ENCODE data around the gene KCNT1.

KCNT1 gene

GRCh38 chr9:135817951-135818717, 116.1 kb downstream of the KCNT1 start:
- no peak for DNase-seq (ENCODE audit: low read depth in 3 of 3, low spot score in 1 of 3)

GRCh38 chr9:135818718-135819475, 116.9 kb downstream of the KCNT1 start:
- DNase-seq (ENCODE audit: low read depth in 3 of 3, low spot score in 1 of 3): no peak

GRCh38 chr9:135819905-135820304, 117.9 kb downstream of the KCNT1 start:
- DNase-seq (ENCODE audit: low read depth in 3 of 3, low spot score in 1 of 3): no peak

- no peak for DNase-seq (ENCODE audit: low read depth in 3 of 3, low spot score in 1 of 3)
Measured at GRCh38 chr9:135820661-135821060, 118.7 kb downstream of the KCNT1 start.

DNA sequence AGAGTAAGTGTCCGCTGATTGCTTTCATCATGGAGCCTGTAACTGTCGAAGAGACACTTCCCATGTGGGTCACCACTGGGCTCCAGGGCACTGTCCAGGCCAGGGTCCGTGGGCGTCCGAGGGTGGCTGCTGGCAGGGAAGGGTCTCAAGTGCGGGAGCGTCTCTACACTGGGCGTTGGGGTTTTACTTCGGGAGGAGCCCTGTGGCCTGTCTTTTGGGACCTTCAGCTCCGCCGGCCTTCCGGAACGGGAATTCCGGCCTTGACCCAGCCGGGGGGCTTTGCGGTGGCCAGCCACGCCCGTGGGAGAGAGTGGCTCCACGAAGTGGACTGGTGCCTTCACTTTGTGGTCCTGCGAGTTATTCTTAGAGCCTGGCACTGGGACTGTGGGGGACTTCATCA, 119.1 kb downstream of the KCNT1 start:
- no peak for DNase-seq (ENCODE audit: low read depth in 3 of 3, low spot score in 1 of 3)

GRCh38 chr9:135821733-135822373, 119.9 kb downstream of the KCNT1 start:
- no peak for DNase-seq (ENCODE audit: low read depth in 3 of 3, low spot score in 1 of 3)

GRCh38 chr9:135822374-135822755, 120.4 kb downstream of the KCNT1 start:
- DNase-seq (ENCODE audit: low read depth in 3 of 3, low spot score in 1 of 3): no peak

DNA sequence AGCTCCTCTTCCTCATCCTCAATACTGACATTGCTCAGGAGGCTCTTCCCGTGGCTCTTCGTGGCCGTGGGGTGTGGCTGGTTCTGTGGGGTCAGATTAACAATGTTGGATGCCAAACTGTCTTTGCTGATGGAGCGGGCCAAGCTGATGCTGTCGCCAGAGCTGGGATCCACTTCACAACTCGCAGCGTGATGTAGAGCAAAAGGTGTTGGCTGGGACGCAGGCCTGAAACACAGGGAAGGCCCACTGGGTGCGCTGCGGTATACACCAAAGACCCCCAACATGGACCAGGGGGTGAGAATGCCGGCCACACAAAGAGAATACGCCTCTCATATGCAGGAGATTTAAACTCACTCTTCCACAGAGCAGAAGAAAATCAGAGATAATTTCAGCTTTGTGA, 121.1 kb downstream of the KCNT1 start:
- no peak for DNase-seq (ENCODE audit: low read depth in 3 of 3, low spot score in 1 of 3)

- DNase-seq (ENCODE audit: low read depth in 3 of 3, low spot score in 1 of 3): no peak
Measured at GRCh38 chr9:135825435-135826187, 123.6 kb downstream of the KCNT1 start.

- DNase-seq (ENCODE audit: low read depth in 3 of 3, low spot score in 1 of 3): no peak
Measured at GRCh38 chr9:135826188-135826545, 124.2 kb downstream of the KCNT1 start.

DNA sequence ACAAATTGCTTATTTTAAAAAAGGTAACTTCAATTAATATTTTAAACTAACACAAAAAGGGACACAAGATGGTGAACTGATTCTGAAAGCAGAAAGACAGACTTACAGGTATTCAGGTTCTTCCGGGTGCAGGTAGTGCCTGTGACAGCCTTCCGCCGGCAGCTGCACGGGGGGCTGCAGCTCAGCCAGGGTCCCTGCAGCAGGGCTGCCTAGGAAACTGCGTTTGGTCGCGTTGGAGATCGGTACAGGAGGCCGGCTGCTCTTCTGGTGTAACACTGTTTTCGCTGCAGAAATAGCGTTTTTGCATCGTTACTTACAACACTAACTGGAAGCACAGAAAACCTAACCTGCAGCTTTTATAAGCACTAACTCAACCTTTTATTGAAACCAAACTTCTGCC, 125.3 kb downstream of the KCNT1 start:
- DNase-seq (ENCODE audit: low read depth in 3 of 3, low spot score in 1 of 3): no peak

- DNase-seq (ENCODE audit: low read depth in 3 of 3, low spot score in 1 of 3): no peak
Measured at GRCh38 chr9:135827866-135828580, 126.0 kb downstream of the KCNT1 start.

- no peak for DNase-seq (ENCODE audit: low read depth in 3 of 3, low spot score in 1 of 3)
Measured at GRCh38 chr9:135828656-135829055, 126.7 kb downstream of the KCNT1 start.

DNA sequence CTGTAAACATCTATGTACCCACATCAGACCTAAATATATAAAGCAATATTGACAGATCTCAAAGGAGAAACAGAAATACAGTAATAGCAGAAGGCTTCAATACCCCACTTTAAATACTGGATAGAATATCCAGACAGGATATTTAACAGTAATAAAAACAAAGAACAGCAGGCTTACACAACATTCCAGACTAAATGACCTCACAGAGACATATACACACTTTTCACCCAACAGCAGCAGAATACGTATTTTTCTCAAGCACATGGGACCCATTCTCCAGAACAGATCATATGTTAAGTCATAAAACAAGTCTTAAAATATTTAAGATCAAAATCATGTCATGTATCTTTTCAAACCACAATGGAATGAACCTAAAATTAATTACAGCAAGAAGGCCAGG, 128.5 kb downstream of the KCNT1 start:
- no peak for DNase-seq (ENCODE audit: low read depth in 3 of 3, low spot score in 1 of 3)

- no peak for DNase-seq (ENCODE audit: low read depth in 3 of 3, low spot score in 1 of 3)
Measured at GRCh38 chr9:135833864-135834263, 131.9 kb downstream of the KCNT1 start.

- DNase-seq (ENCODE audit: low read depth in 3 of 3, low spot score in 1 of 3): no peak
Measured at GRCh38 chr9:135835131-135835530, 133.1 kb downstream of the KCNT1 start.

- no peak for DNase-seq (ENCODE audit: low read depth in 3 of 3, low spot score in 1 of 3)
Measured at GRCh38 chr9:135839516-135839915, 137.5 kb downstream of the KCNT1 start.

DNA sequence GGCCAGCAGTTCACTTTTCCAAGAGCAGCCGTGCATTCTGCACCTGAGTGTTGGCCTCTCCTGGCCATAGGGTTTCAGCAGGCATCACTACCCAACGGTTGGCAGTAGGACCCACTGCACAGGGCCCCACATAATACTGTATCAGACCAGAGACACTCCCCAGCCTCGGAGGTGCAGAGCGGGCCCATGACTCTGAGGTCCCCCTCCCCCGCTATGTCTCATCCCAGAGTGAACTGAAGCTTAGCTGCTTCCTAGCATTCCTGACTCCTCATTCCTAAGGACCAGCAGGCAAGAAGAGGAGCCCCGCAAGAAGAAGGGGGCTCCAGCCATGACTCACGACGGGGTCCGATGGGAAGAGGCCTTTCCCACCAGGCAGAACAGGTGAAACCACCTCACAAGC, 138.1 kb downstream of the KCNT1 start:
- DNase-seq (ENCODE audit: low read depth in 3 of 3, low spot score in 1 of 3): no peak

DNA sequence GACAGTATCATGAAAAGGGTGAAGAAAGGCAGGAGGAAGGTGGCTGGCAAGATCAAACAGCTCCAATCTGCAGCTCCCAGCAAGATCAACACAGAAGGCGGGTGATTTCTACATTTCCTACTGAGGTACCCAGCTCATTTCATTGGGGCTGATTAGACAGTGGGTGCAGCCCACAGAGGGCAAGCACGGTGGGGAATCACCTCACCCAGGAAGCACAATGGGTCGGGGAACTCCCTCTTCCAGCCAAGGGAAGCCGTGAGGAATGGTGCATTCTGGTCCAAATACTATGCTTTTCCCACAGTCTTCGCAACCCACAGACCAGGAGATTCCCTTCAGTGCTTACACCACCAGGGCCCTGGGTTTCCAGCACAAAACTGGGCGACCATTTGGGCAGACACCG, 138.6 kb downstream of the KCNT1 start:
- DNase-seq (ENCODE audit: low read depth in 3 of 3, low spot score in 1 of 3): no peak

Measured in stimulated activated CD4-positive, alpha-beta T cell treated with anti-CD3 and anti-CD28 coated beads, TNF-alpha, amount 100 ng/mL, for 1 hour (primary cell).